ENCODE data around the gene NCAM1. TPM values are rescaled to one million over a fixed set of nuclear protein-coding genes. Genes with fewer than 3 reads are reported as not detected.

Gene NCAM1
- total RNA-seq, 1 donor from 2014 or later = 3.5 TPM

GRCh38 chr11:113129261-113129992 is 168.2 kb downstream of the NCAM1 start:
- no peaks in the 10 kb centered on the region for H3K9me3 ChIP-seq
- no peaks in the 10 kb centered on the region for H3K36me3 ChIP-seq
- H3K27ac ChIP-seq = no peak overlapping the region
- intact Hi-C loops (cut with DNase I) = no loop called here
- H3K4me1 ChIP-seq = no peaks in the 10 kb centered on the region
- DNase-seq = no peak
- ATAC-seq = no peak
- no peaks in the 10 kb centered on the region for H3K27me3 ChIP-seq (ENCODE audit: low read depth)
- TF ChIP-seq CTCF (IDR thresholded peaks at IDR 0.05) = no peak
- H3K4me3 ChIP-seq = no peak overlapping the region

- ATAC-seq = no peak
Observed at GRCh38 chr11:113131036-113131775, 170.0 kb downstream of the NCAM1 start.

GRCh38 chr11:113133071-113133470 is 171.9 kb downstream of the NCAM1 start:
- ATAC-seq = no peak
- Histone ChIP-seq H3K27ac (no peak overlapping the region), H3K4me1 (no peaks in the 10 kb centered on the region), H3K4me3 (no peak overlapping the region), H3K27me3 (ENCODE audit: low read depth) (no peaks in the 10 kb centered on the region), H3K9me3 (no peaks in the 10 kb centered on the region), H3K36me3 (no peaks in the 10 kb centered on the region)
- intact Hi-C loops (cut with DNase I) = no loop called here
- no peak for DNase-seq
- no peak for TF ChIP-seq CTCF (IDR thresholded peaks at IDR 0.05)

More at GRCh38 chr11:113131036-113131775, 170.0 kb downstream of the NCAM1 start:
- intact Hi-C loops (cut with DNase I) = no loop called here
- Histone ChIP-seq H3K27ac (no peak overlapping the region), H3K36me3 (no peaks in the 10 kb centered on the region), H3K4me3 (no peak overlapping the region), H3K4me1 (no peaks in the 10 kb centered on the region), H3K27me3 (ENCODE audit: low read depth) (no peaks in the 10 kb centered on the region), H3K9me3 (no peaks in the 10 kb centered on the region)
- no peak for DNase-seq
- TF ChIP-seq CTCF (IDR thresholded peaks at IDR 0.05) = no peak

GRCh38 chr11:113134626-113135025 is 173.4 kb downstream of the NCAM1 start:
- no peak for TF ChIP-seq CTCF (IDR thresholded peaks at IDR 0.05)
- ATAC-seq (no peak), DNase-seq (no peak)
- no peaks in the 10 kb centered on the region for H3K36me3 ChIP-seq
- H3K4me1 ChIP-seq = no peaks in the 10 kb centered on the region
- intact Hi-C loops (cut with DNase I) = no loop called here
- H3K27ac ChIP-seq = no peak overlapping the region
- no peaks in the 10 kb centered on the region for H3K9me3 ChIP-seq
- no peaks in the 10 kb centered on the region for H3K27me3 ChIP-seq (ENCODE audit: low read depth)
- no peak overlapping the region for H3K4me3 ChIP-seq

GRCh38 chr11:113137713-113138529 is 176.7 kb downstream of the NCAM1 start:
- H3K27me3 ChIP-seq (ENCODE audit: low read depth) = no peaks in the 10 kb centered on the region
- DNase-seq (no peak), ATAC-seq (no peak)
- H3K27ac ChIP-seq = no peak overlapping the region
- H3K4me1 ChIP-seq = no peaks in the 10 kb centered on the region
- intact Hi-C loops (cut with DNase I) = no loop called here
- no peaks in the 10 kb centered on the region for H3K9me3 ChIP-seq
- TF ChIP-seq CTCF (IDR thresholded peaks at IDR 0.05) = no peak
- H3K36me3 ChIP-seq = no peaks in the 10 kb centered on the region
- H3K4me3 ChIP-seq = no peak overlapping the region
